C4-2B (cell line): ENCODE data around the gene TMEM39A.

Source experiments
- CTCF ChIP-seq: fragments of 450-650 bp; conservative IDR thresholded peaks from 2 replicates; pipeline ENCODE4 v1.5.1; 2017; ENCODE audit warnings: mild to moderate bottlenecking
- ZFX ChIP-seq: fragments of 450-650 bp; IDR thresholded peaks from 2 replicates; pipeline ENCODE4 v1.6.1; 2017

GRCh38 chr3:119427669-119428068, 35.7 kb downstream of the TMEM39A start:
- TF ChIP-seq CTCF (no peak), ZFX (no peak)
